Lung (tissue), 12 donors: ENCODE data around the gene RABGAP1. TPM values are rescaled to one million over a fixed set of nuclear protein-coding genes. Genes with fewer than 3 reads are reported as not detected.
"Not testable (repeated sequence)": the region's sequence is repeated elsewhere in the genome, so short reads cannot be mapped to it uniquely, and the experiment has no call there.

Experiments
- ATAC-seq: fragments of 200-7000 bp; cut with Tn5 transposase; one replicate; pipeline ENCODE4 v1.9.1; 2020; ENCODE audit warnings: moderate number of reproducible peaks; ENCODE audit not compliant: insufficient read depth, low FRiP score
- DNase-seq, 3 donors: peaks; one replicate each; pipeline ENCODE4 v3.0.0-alpha.2; 2013 to 2017
- H3K27ac ChIP-seq, 2 donors: one replicate each; pipeline ENCODE4 v1.5.1; 2013; ENCODE audit warnings: mild to moderate bottlenecking in 2 of 2, moderate library complexity in 2 of 2, control low read depth in 1 of 2, inconsistent platforms in 1 of 2, low read depth in 1 of 2, low read length in 1 of 2
- H3K27me3 ChIP-seq, 3 donors: one replicate each; pipeline ENCODE4 v1.5.1; 2013; ENCODE audit warnings: low read length in 2 of 3; ENCODE audit not compliant: control insufficient read depth in 3 of 3, insufficient read depth in 3 of 3
- H3K36me3 ChIP-seq, 4 donors: one replicate each; pipeline ENCODE4 v1.5.1; 2013; ENCODE audit warnings: low read length in 4 of 4, mild to moderate bottlenecking in 1 of 4, moderate library complexity in 1 of 4; ENCODE audit not compliant: control insufficient read depth in 4 of 4, insufficient read depth in 4 of 4
- H3K4me1 ChIP-seq, 5 donors: one replicate each; pipeline ENCODE4 v1.5.1; 2013; ENCODE audit warnings: low read length in 5 of 5, mild to moderate bottlenecking in 2 of 5, moderate library complexity in 1 of 5; ENCODE audit not compliant: control insufficient read depth in 5 of 5, insufficient read depth in 5 of 5
- H3K4me3 ChIP-seq: one replicate; pipeline ENCODE4 v1.5.1; 2013; ENCODE audit warnings: mild to moderate bottlenecking, control low read depth, moderate library complexity
- H3K9ac ChIP-seq, 2 donors: one replicate each; pipeline ENCODE4 v1.5.1; 2013; ENCODE audit warnings: low read length in 2 of 2, control low read depth in 1 of 2; ENCODE audit not compliant: insufficient read depth in 1 of 2
- H3K9me3 ChIP-seq, 4 donors: one replicate each; pipeline ENCODE4 v1.5.1; 2013; ENCODE audit warnings: low read length in 3 of 4, mild to moderate bottlenecking in 1 of 4, moderate library complexity in 1 of 4; ENCODE audit not compliant: control insufficient read depth in 4 of 4, insufficient read depth in 3 of 4
- WGBS, 2 donors: extraction: QIAGEN DNeasy Blood & Tissue Kit; methylation state at CpG; one replicate each; pipeline ENCODE4 v1.1.7; 2013; 5-methylcytosine and 5-hydroxymethylcytosine counted together
- polyA plus RNA-seq, 2 donors: library from polyadenylated mRNA; stranded (reverse); fragments of 200-250 nt; gene quantifications; one replicate each; pipeline ENCODE4 v1.2.1, GENCODE V29; 2013
- total RNA-seq, 2 donors: library from RNA; depleted of rRNA in 1 of 2; stranded (reverse); fragments of >200 nt in 1 of 2; gene quantifications; one replicate each; pipeline ENCODE4 v1.2.1, GENCODE V29; 2014 to 2021
- TF ChIP-seq, protein P1 (sequence below): IDR thresholded peaks from 2 replicates; pipeline ENCODE4 v1.5.1; 2012; ENCODE audit warnings: mild to moderate bottlenecking; ENCODE audit errors: control extremely low read depth, extremely low read depth
- donor health status: control.
- donor health status: control.
- donor health status: Bipolar disorder and iron deficiency.
- donor health status: healthy.
- donor health status: DM: yes; HTN: yes; CAD: no.

The RABGAP1 gene
- total and polyA plus RNA-seq, 4 donors, result 9.6 to 103 (median 34.9) TPM

DNA sequence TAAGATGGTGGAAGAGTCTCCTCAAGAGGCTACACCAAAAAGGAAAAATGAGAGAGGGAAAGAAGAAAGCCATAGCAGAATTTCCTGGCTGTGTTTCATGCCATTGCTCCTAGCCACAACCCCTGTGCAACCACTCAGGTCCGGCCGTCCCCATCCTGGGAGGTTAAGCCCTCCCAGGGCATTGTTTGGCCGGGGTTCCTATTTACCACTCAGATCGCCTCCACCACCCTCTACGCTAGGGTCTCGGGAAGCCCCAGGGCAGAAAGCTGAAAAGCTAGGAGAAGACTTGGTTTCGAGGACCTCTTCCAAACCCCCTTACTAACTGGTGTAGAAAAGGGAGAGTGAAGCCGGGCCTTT, 36.4 kb upstream of the RABGAP1 start:
- TF ChIP-seq, protein P1, sequence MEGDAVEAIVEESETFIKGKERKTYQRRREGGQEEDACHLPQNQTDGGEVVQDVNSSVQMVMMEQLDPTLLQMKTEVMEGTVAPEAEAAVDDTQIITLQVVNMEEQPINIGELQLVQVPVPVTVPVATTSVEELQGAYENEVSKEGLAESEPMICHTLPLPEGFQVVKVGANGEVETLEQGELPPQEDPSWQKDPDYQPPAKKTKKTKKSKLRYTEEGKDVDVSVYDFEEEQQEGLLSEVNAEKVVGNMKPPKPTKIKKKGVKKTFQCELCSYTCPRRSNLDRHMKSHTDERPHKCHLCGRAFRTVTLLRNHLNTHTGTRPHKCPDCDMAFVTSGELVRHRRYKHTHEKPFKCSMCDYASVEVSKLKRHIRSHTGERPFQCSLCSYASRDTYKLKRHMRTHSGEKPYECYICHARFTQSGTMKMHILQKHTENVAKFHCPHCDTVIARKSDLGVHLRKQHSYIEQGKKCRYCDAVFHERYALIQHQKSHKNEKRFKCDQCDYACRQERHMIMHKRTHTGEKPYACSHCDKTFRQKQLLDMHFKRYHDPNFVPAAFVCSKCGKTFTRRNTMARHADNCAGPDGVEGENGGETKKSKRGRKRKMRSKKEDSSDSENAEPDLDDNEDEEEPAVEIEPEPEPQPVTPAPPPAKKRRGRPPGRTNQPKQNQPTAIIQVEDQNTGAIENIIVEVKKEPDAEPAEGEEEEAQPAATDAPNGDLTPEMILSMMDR, result no peak
- ATAC-seq, result peak; percentile 28
- 1% methylated on average over 8 of the region's 8 CpGs for WGBS, 2 donors
- Histone ChIP-seq H3K9ac (peak overlapping the region; percentile 35 to 81), H3K27me3 (no peaks in the 10 kb centered on the region), H3K4me3 (peak overlapping the region; percentile 80), H3K36me3 (no peaks in the 10 kb centered on the region), H3K27ac (peak overlapping the region; percentile 90 to 91), H3K4me1 (peaks cover 0 to 17% (median 0%) of the 10 kb centered on the region in 5 donors), H3K9me3 (no peaks in the 10 kb centered on the region)
- DNase-seq, result peak in 2 of 3 donors; percentile 38 to 56

DNA sequence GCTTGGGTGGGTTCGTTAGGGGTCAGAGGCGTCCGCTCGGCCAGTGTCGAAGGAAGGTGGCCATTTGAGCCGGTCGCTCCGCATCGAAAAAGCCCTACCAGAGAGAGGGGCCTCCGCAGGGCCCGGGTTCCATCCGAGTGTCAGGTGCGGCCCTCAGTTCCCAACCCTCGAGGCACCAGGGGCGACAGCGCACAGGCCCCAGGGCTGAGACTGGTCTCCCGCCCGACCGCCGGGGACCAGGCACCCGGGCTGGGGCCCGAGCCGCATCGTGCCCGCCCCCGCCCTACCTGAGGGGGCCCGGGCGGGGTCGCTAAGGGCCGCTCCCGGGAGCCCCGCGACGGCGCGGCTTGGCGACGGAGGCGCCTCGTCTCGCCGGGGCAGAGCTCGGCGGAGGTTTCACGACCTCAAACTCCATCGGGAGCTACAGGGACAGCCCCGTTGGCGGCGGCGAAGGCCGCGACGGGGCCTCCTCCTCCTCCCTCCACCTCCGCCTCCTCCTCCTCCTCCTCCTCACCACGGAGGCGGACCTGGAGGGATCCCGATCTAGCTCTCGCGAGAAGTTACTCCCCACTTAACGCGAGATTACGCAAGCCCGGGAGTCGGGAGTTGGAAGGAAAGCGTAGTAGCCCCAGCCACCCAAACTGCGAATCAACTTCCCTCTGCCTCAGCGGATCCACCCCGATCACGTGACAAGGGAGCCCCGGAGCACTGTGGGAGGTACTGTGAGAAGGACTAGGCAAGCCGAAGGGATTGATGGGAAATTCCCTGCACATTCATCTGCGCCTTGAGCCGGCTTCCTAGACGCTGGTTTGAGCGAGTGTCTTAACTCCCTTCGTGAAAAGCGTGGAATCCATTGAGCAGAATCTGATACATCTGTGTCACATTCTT, 35.8 kb upstream of the RABGAP1 start, which contains the start of gene RC3H2:
Gene RC3H2 (minus strand): TSS at position 537 of the 888 bp plus-strand sequence. CDS start 7,850 bp downstream, outside the sequence.
- peak; percentile 94 for ATAC-seq
- Histone ChIP-seq H3K27ac (peak within 1 kb of the TSS; percentile 90 to 91), H3K4me3 (peak within 1 kb of the TSS; percentile 80)

DNA sequence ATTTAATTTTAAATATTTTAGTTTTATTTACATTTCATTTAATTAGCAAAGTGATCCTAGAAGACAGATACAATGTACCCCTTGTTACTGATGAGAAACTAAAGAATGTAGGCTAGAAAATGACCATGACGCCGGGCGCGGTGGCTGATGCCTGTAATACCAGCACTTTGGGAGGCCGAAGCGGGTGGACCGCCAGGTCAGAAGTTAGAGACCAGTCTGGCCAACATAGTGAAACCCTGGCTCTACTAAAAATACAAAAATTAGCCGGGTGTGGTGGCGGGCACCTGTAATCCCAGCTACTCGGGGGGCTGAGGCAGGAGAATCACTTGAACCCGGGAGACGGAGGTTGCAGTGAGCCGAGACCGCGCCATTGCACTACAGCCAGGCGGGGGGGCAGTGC, 34.7 kb upstream of the RABGAP1 start:
- not testable (repeated sequence) for ATAC-seq, H3K4me3 ChIP-seq, H3K9me3 ChIP-seq, H3K9ac ChIP-seq, H3K36me3 ChIP-seq, H3K27ac ChIP-seq, DNase-seq, H3K27me3 ChIP-seq
- 94 to 95% methylated on average over 16 of the region's 16 CpGs for WGBS, 2 donors
- H3K4me1 ChIP-seq, result peaks cover 0 to 16% (median 0%) of the 10 kb centered on the region in 5 donors

More for the DNA sequence above, 35.8 kb upstream of the RABGAP1 start, which contains the start of gene RC3H2:
- no peaks in the 10 kb centered on the region for H3K9me3 ChIP-seq
- no peaks in the 10 kb centered on the region for H3K27me3 ChIP-seq
- TF ChIP-seq, protein P1, result no peak
- peak; percentile 100 for DNase-seq
- peak within 1 kb of the TSS; percentile 42 to 81 for H3K9ac ChIP-seq
- peaks cover 0 to 17% (median 0%) of the 10 kb centered on the region in 5 donors for H3K4me1 ChIP-seq
- H3K36me3 ChIP-seq, result no peaks in the 10 kb centered on the region
- 0 to 1% methylated on average over 46 to 77 of the region's 77 CpGs for WGBS, 2 donors

DNA sequence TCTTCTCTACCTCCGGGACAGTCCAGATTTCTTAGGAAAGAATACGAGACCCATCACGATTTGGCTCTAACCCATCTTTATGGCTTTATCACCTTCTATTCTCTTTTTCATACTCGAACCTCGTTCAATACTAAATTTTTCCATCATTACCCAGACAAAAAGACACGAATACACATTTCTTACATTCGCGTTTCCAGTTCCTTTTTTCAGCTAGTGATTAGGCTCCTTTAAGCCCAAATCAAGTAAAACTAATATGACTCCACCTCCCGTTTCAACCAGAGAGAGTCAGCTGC, 28.2 kb upstream of the RABGAP1 start:
- H3K27ac ChIP-seq, result peak overlapping the region; percentile 79 to 90
- H3K9ac ChIP-seq, result peak overlapping the region; percentile 72 to 74
- WGBS, 2 donors, result 4 to 5% methylated on average over 9 of the region's 9 CpGs

More for the DNA sequence above, 28.2 kb upstream of the RABGAP1 start:
- Histone ChIP-seq H3K4me1 (peaks cover 0 to 10% (median 3%) of the 10 kb centered on the region in 5 donors), H3K36me3 (peaks cover 3 to 13% (median 6%) of the 10 kb centered on the region in 4 donors), H3K27me3 (no peaks in the 10 kb centered on the region), H3K4me3 (peak overlapping the region; percentile 96), H3K9me3 (no peaks in the 10 kb centered on the region)
- TF ChIP-seq, protein P1, result no peak
- ATAC-seq (no peak), DNase-seq (no peak)
